OCI-LY1 (cell line): ENCODE data around the gene MGST3.

Source experiments
- CTCF ChIP-seq: fragments of 200-600 bp; sonication (generic), shearing (Covaris generic); IDR thresholded peaks from 2 replicates; pipeline ENCODE4 v1.5.1; 2017; ENCODE audit warnings: mild to moderate bottlenecking, antibody characterized with exemption, low read length, moderate library complexity, mixed read lengths
- EZH2 ChIP-seq: fragments of 200-600 bp; sonication (generic), shearing (Covaris generic); IDR thresholded peaks from 2 replicates; pipeline ENCODE4 v1.8.0; 2017; ENCODE audit warnings: borderline replicate concordance, mixed run types, mild to moderate bottlenecking, antibody characterized with exemption, low read length, moderate library complexity, mixed read lengths

- TF ChIP-seq CTCF, result no peak
- no peak for TF ChIP-seq EZH2
Measured at GRCh38 chr1:165641231-165641987, 10.4 kb downstream of the MGST3 start.
